Fibroblast of mammary gland (primary cell): ENCODE measurements around the gene CDC45.
A peak's percentile ranks its signal among the peaks of the same experiment; 100 is the strongest.

Experiments used
- DNase-seq: peaks from one replicate; pipeline ENCODE4 v3.0.0-alpha.2; 2010; ENCODE audit warnings: low read depth
- H3K4me3 ChIP-seq: 2 replicates; pipeline ENCODE4 v1.5.1; 2011; ENCODE audit warnings: low read depth, mild to moderate bottlenecking, low read length, moderate library complexity; ENCODE audit not compliant: control insufficient read depth
- TF ChIP-seq, protein P1 (sequence below): conservative IDR thresholded peaks from 2 replicates; pipeline ENCODE4 v1.5.1; 2011; ENCODE audit warnings: low read depth, low read length, inconsistent platforms; ENCODE audit not compliant: control insufficient read depth, insufficient read depth

The CDC45 gene

DNA sequence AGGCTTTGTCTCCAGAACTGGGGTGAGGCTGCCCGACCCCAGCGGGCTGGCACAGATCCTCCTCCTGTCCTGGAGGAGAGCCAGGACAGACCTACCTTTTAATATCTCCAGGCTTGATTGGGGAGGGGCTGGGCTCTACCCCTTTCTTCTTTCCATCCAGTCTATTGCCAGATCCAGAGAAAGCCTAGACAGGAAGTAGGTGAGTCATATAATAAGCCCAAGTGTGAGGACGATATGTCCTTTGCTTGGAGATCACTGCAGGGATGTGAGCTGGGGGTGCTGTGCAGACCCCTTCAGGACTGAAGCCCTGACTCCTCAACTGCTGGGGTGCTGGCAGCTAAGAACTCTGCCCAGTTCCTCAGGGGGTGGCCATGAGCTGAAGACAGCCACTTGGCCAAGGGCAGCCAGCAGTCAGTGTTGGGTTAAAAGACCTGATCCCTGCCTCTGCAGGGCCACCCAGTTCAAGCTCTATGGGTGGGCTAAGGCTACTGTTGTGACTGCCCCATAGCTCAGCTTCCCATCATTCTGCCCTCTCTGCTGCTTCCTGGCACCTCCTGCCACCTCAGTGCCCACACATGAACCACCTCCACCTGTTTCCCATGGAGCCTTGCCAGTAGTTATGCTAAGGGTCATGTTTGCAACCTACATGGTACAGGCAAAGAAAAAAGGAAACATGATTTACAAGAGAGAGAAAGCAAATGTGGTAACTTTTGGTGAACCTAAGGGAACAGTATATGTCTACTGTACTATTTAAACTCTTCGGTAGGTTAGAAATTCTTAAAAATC lies 23.9 kb upstream of the CDC45 start:
- peak; percentile 28 for DNase-seq
- H3K4me3 ChIP-seq, result no peak overlapping the region
- TF ChIP-seq, protein P1, sequence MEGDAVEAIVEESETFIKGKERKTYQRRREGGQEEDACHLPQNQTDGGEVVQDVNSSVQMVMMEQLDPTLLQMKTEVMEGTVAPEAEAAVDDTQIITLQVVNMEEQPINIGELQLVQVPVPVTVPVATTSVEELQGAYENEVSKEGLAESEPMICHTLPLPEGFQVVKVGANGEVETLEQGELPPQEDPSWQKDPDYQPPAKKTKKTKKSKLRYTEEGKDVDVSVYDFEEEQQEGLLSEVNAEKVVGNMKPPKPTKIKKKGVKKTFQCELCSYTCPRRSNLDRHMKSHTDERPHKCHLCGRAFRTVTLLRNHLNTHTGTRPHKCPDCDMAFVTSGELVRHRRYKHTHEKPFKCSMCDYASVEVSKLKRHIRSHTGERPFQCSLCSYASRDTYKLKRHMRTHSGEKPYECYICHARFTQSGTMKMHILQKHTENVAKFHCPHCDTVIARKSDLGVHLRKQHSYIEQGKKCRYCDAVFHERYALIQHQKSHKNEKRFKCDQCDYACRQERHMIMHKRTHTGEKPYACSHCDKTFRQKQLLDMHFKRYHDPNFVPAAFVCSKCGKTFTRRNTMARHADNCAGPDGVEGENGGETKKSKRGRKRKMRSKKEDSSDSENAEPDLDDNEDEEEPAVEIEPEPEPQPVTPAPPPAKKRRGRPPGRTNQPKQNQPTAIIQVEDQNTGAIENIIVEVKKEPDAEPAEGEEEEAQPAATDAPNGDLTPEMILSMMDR, result no peak

- no peak overlapping the region for H3K4me3 ChIP-seq
- no peak for DNase-seq
- TF ChIP-seq, protein P1, result no peak
Observed at GRCh38 chr22:19456541-19456940, 23.2 kb upstream of the CDC45 start.

DNA sequence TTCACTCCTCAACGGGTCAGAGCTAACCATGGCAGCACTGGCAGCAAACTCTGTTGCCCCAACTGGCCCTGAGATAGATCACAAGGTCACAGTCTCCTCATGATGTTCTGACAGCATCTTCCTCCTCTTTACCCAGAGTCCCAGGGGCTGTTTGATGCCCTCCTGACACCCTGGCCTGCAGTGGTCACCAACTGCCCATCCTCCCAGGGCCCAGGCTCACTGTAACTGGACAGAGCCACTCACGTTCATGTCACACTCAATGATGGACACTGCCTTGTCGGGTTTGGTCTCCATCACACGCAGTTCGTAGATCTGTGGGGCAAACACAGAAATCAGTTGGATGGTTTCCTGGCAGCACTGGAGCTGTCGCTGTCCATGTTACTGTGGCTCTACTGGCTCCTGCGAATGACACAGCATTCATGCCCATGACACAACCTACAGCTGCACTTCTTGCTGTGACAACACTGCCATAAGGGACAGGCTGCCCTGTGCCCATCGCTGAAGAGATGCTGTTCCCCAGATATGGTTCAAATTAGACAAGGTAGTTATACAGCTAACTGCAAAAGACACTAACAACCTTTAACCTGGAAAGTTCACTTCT lies 21.8 kb upstream of the CDC45 start:
- TF ChIP-seq, protein P1, result no peak
- no peak for DNase-seq
- H3K4me3 ChIP-seq, result no peak overlapping the region

DNA sequence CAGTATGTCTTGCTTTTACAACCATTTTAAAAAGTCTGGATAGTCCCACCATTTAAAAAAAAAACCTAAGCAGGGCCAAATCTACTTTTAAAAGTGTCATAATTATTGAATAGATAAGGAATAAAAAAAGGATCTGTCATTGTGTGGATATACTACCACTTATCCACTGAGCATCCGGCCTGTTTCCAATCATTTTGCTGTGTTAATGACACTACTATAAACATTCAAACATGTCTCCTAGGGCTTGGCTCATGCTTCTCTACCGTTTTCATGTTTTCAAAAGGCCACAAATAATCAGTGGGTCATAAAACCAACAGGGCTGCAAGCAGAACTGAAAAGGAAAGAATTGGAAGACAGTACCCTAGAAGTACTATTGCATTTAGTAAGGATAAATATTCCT lies 19.7 kb upstream of the CDC45 start:
- no peak overlapping the region for H3K4me3 ChIP-seq
- DNase-seq, result no peak
- TF ChIP-seq, protein P1, result no peak

GRCh38 chr22:19461506-19461905 lies 18.2 kb upstream of the CDC45 start:
- no peak overlapping the region for H3K4me3 ChIP-seq
- TF ChIP-seq, protein P1, result no peak
- no peak for DNase-seq

- no peak for DNase-seq
- TF ChIP-seq, protein P1, result no peak
- no peak overlapping the region for H3K4me3 ChIP-seq
Observed at GRCh38 chr22:19463008-19463407, 16.7 kb upstream of the CDC45 start.
